ENCODE results near the gene TGM6. TPM values are rescaled to one million over a fixed set of nuclear protein-coding genes. Genes with fewer than 3 reads are reported as not detected.

Gene TGM6
- total RNA-seq, 2 experiments from 2014 or later, result not detected

DNA sequence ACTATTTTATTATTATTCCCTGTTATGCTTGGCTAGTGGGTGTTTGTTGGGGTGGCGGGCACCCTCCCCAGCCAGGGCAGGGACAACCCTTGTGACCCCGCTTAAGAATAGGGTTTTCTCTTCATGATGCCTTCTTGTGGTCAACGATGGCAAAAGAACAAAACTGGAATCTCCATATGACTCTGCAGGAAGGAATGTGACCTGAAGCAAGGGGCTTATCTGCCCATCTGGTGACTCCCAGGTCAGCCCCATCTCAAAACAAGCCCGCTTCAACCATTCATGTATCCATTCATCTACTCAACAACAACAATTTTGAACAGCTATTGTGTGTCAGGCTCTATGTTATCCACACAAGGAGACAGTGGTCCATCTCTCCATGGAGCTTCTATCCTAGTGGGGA is 30.9 kb upstream of the TGM6 start:
- no peak overlapping the region for H3K4me3 ChIP-seq (ENCODE audit: low read length)
- intact Hi-C loops (cut with DNase I, micrococcal nuclease), result loop anchor here in 1 of 2 experiments (2.0 kb wide), 1 partner anchor 105 kb away; no protein-coding TSS in a partner anchor
- no peaks in the 10 kb centered on the region for H3K36me3 Mint-ChIP-seq (ENCODE audit: low read depth)
- no peak overlapping the region for H3K4me3 Mint-ChIP-seq
- peaks cover 5 to 8% of the 10 kb centered on the region in 2 experiments for H3K9me3 ChIP-seq (ENCODE audit: control insufficient read depth in 1 of 2, insufficient read depth in 1 of 2, low read length in 2 of 2)
- no peak for ATAC-seq (ENCODE audit: poor library complexity)
- no peak for DNase-seq
- H3K4me1 ChIP-seq (ENCODE audit: insufficient read depth, low read length), result peaks cover 9% of the 10 kb centered on the region
- H3K36me3 ChIP-seq (ENCODE audit: insufficient read depth, low read length), result no peaks in the 10 kb centered on the region
- H3K4me1 Mint-ChIP-seq (ENCODE audit: low read depth), result no peaks in the 10 kb centered on the region
- CTCF ChIA-PET, result no interaction called here
- H3K27ac ChIP-seq (ENCODE audit: low read depth in 1 of 2, low read length in 2 of 2), result no peak overlapping the region
- H3K9me3 Mint-ChIP-seq, result no peaks in the 10 kb centered on the region
- POLR2A ChIA-PET, result no interaction called here
- H3K27me3 ChIP-seq (ENCODE audit: control insufficient read depth in 1 of 2, insufficient read depth in 2 of 2, low read length in 2 of 2), result peaks cover 5 to 14% of the 10 kb centered on the region in 2 experiments
- TF ChIP-seq, protein P1, sequence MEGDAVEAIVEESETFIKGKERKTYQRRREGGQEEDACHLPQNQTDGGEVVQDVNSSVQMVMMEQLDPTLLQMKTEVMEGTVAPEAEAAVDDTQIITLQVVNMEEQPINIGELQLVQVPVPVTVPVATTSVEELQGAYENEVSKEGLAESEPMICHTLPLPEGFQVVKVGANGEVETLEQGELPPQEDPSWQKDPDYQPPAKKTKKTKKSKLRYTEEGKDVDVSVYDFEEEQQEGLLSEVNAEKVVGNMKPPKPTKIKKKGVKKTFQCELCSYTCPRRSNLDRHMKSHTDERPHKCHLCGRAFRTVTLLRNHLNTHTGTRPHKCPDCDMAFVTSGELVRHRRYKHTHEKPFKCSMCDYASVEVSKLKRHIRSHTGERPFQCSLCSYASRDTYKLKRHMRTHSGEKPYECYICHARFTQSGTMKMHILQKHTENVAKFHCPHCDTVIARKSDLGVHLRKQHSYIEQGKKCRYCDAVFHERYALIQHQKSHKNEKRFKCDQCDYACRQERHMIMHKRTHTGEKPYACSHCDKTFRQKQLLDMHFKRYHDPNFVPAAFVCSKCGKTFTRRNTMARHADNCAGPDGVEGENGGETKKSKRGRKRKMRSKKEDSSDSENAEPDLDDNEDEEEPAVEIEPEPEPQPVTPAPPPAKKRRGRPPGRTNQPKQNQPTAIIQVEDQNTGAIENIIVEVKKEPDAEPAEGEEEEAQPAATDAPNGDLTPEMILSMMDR (IDR thresholded peaks at IDR 0.05), result no peak
- H3K27me3 Mint-ChIP-seq, result peaks cover 37% of the 10 kb centered on the region
- H3K27ac Mint-ChIP-seq, result no peak overlapping the region

DNA sequence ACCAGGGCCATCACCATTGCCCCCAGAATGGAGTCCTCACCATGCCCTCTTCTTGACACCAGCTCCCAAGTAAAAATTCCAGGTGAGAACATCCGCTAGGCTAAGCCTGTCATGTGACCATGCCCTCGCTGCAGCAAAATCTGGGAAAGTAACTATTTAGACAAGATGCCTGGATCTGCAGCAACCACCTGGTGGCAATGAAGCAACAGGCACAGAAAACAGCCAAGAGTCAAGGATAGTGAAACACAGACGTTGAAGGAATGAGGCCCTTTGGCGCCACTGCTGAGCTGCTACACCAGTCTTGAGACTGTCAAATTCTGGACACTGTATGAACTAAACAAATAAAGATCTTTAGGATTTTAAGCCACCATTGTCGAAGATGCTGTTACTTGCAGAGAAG is 30.1 kb upstream of the TGM6 start:
- CTCF ChIA-PET, result no interaction called here
- Histone ChIP-seq H3K27me3 (ENCODE audit: control insufficient read depth in 1 of 2, insufficient read depth in 2 of 2, low read length in 2 of 2) (peaks cover 5 to 14% of the 10 kb centered on the region in 2 experiments), H3K4me1 (ENCODE audit: insufficient read depth, low read length) (peaks cover 9% of the 10 kb centered on the region), H3K4me3 (ENCODE audit: low read length) (no peak overlapping the region), H3K36me3 (ENCODE audit: insufficient read depth, low read length) (no peaks in the 10 kb centered on the region), H3K27ac (ENCODE audit: low read depth in 1 of 2, low read length in 2 of 2) (no peak overlapping the region), H3K9me3 (ENCODE audit: control insufficient read depth in 1 of 2, insufficient read depth in 1 of 2, low read length in 2 of 2) (peaks cover 5 to 8% of the 10 kb centered on the region in 2 experiments)
- DNase-seq (no peak), ATAC-seq (ENCODE audit: poor library complexity) (no peak)
- intact Hi-C loops (cut with DNase I, micrococcal nuclease), result loop anchor here in 1 of 2 experiments (2.0 kb wide), 1 partner anchor 104 kb away; no protein-coding TSS in a partner anchor
- TF ChIP-seq, protein P1 (IDR thresholded peaks at IDR 0.05), result no peak
- Mint-ChIP-seq H3K27ac (no peak overlapping the region), H3K27me3 (peaks cover 37% of the 10 kb centered on the region), H3K36me3 (ENCODE audit: low read depth) (no peaks in the 10 kb centered on the region), H3K4me1 (ENCODE audit: low read depth) (no peaks in the 10 kb centered on the region), H3K9me3 (no peaks in the 10 kb centered on the region), H3K4me3 (no peak overlapping the region)
- POLR2A ChIA-PET, result no interaction called here

DNA sequence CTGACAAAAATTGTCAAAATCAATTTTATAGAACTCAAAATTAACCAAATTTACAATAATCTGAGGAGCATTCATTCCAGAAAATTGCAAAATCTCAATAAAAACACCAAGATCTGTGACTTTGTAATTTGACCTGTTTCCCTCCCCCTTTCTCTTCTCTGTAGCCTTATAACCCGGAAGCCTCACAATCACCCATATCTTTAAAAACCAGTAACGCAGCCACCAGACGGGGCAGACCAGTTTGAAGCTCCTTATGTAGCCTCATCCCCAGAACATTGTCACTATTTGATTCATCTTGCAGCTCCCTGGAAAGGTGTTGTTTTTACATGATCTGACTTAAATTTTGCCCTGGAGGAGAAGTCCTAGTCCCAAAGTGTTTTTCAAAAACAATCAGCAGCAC is 27.5 kb upstream of the TGM6 start:
- ChIA-PET POLR2A (no interaction called here), CTCF (no interaction called here)
- intact Hi-C loops (cut with DNase I, micrococcal nuclease), result no loop called here
- H3K36me3 Mint-ChIP-seq (ENCODE audit: low read depth), result no peaks in the 10 kb centered on the region
- no peak for DNase-seq
- H3K4me1 Mint-ChIP-seq (ENCODE audit: low read depth), result no peaks in the 10 kb centered on the region
- no peak overlapping the region for H3K4me3 Mint-ChIP-seq
- Histone ChIP-seq H3K27me3 (ENCODE audit: control insufficient read depth in 1 of 2, insufficient read depth in 2 of 2, low read length in 2 of 2) (peaks cover 5 to 9% of the 10 kb centered on the region in 2 experiments), H3K4me3 (ENCODE audit: low read length) (no peak overlapping the region), H3K36me3 (ENCODE audit: insufficient read depth, low read length) (no peaks in the 10 kb centered on the region), H3K27ac (ENCODE audit: low read depth in 1 of 2, low read length in 2 of 2) (no peak overlapping the region), H3K9me3 (ENCODE audit: control insufficient read depth in 1 of 2, insufficient read depth in 1 of 2, low read length in 2 of 2) (no peaks in the 10 kb centered on the region), H3K4me1 (ENCODE audit: insufficient read depth, low read length) (peaks cover 9% of the 10 kb centered on the region)
- H3K27ac Mint-ChIP-seq, result no peak overlapping the region
- H3K9me3 Mint-ChIP-seq, result no peaks in the 10 kb centered on the region
- H3K27me3 Mint-ChIP-seq, result peaks cover 25% of the 10 kb centered on the region
- TF ChIP-seq, protein P1 (IDR thresholded peaks at IDR 0.05), result no peak
- no peak for ATAC-seq (ENCODE audit: poor library complexity)

All from CD4-positive, alpha-beta T cell (primary cell).